Measurements from ENCODE around the gene KRTAP10-9.
A peak's percentile ranks its signal among the peaks of the same experiment; 100 is the strongest.
"Not testable (repeated sequence)": the region's sequence is repeated elsewhere in the genome, so short reads cannot be mapped to it uniquely, and the experiment has no call there.

The KRTAP10-9 gene

GRCh38 chr21:44644878-44645277, 18.0 kb downstream of the KRTAP10-9 start:
- DNase-seq, result no peak

GRCh38 chr21:44646366-44647221, 19.7 kb downstream of the KRTAP10-9 start, which contains the start of gene KRTAP10-11:
Gene KRTAP10-11 (plus strand): TSS chr21:44646414. CDS start chr21:44646459, 45 bp downstream.
- peak; percentile 81 for DNase-seq

GRCh38 chr21:44647222-44647552, 20.3 kb downstream of the KRTAP10-9 start:
- no peak for DNase-seq

GRCh38 chr21:44648557-44649311, 21.8 kb downstream of the KRTAP10-9 start:
- no peak for DNase-seq

GRCh38 chr21:44649521-44650100, 22.7 kb downstream of the KRTAP10-9 start:
- no peak for DNase-seq

- DNase-seq, result no peak
These were observed 23.5 kb downstream of the KRTAP10-9 start for GRCh38 chr21:44650265-44650972.

GRCh38 chr21:44650973-44651675, 24.2 kb downstream of the KRTAP10-9 start:
- no peak for DNase-seq

GRCh38 chr21:44653123-44653522, 26.2 kb downstream of the KRTAP10-9 start:
- DNase-seq, result peak; percentile 29

GRCh38 chr21:44653656-44654575, 27.0 kb downstream of the KRTAP10-9 start:
- DNase-seq, result peak; percentile 91

- DNase-seq, result no peak
These were observed 27.8 kb downstream of the KRTAP10-9 start, which contains the start of gene KRTAP12-4 for GRCh38 chr21:44654576-44655175. Gene KRTAP12-4 (minus strand): TSS chr21:44654659. CDS start chr21:44654614, 45 bp downstream.

GRCh38 chr21:44656868-44657267, 30.0 kb downstream of the KRTAP10-9 start:
- no peak for DNase-seq

GRCh38 chr21:44657635-44658540, 31.0 kb downstream of the KRTAP10-9 start, which contains the start of gene KRTAP12-3:
Gene KRTAP12-3 (plus strand): TSS chr21:44657932. CDS start chr21:44657980, 48 bp downstream.
- DNase-seq, result no peak

GRCh38 chr21:44658541-44658910, 31.6 kb downstream of the KRTAP10-9 start:
- DNase-seq, result no peak

GRCh38 chr21:44658913-44659595, 32.2 kb downstream of the KRTAP10-9 start:
- no peak for DNase-seq

- DNase-seq, result not testable (repeated sequence)
These were observed 34.7 kb downstream of the KRTAP10-9 start for GRCh38 chr21:44661567-44661966.

- DNase-seq, result no peak
These were observed 37.8 kb downstream of the KRTAP10-9 start for GRCh38 chr21:44664691-44665090.

GRCh38 chr21:44666401-44667320, 39.8 kb downstream of the KRTAP10-9 start, which contains the start of gene KRTAP12-2:
Gene KRTAP12-2 (minus strand): TSS chr21:44666927. CDS start chr21:44666886, 41 bp downstream.
- peak; percentile 86 for DNase-seq
